ENCODE measurements around the gene PLEKHM2.

DNA sequence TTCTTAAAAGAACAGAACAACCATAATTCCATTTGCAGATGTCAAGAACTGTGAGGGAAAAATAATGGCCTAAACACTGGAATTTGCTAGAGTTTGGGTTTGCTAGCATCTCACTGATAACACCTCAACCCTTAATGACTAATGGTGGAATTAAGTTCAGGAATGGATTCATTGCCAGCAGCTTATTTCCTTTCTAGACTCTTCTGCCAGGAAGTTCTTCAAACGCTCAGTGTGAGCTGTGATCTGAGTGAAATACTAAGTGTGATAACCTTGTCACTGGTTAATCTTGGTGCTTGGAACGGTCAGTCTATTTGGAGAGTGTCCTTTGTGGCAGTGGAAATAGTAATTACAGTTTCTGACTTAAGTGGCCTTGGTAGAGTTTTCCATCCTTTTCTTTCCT lies 21.6 kb upstream of the PLEKHM2 start:
- TF ChIP-seq, protein P1, sequence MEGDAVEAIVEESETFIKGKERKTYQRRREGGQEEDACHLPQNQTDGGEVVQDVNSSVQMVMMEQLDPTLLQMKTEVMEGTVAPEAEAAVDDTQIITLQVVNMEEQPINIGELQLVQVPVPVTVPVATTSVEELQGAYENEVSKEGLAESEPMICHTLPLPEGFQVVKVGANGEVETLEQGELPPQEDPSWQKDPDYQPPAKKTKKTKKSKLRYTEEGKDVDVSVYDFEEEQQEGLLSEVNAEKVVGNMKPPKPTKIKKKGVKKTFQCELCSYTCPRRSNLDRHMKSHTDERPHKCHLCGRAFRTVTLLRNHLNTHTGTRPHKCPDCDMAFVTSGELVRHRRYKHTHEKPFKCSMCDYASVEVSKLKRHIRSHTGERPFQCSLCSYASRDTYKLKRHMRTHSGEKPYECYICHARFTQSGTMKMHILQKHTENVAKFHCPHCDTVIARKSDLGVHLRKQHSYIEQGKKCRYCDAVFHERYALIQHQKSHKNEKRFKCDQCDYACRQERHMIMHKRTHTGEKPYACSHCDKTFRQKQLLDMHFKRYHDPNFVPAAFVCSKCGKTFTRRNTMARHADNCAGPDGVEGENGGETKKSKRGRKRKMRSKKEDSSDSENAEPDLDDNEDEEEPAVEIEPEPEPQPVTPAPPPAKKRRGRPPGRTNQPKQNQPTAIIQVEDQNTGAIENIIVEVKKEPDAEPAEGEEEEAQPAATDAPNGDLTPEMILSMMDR (conservative IDR thresholded peaks at IDR 0.05; ENCODE audit: low read depth, low read length) = no peak
- no peak for TF ChIP-seq EZH2 (IDR thresholded peaks at IDR 0.05; ENCODE audit: borderline replicate concordance, low read depth, low read length, poor library complexity, severe bottlenecking)

Data from A673 (cell line).